Transverse colon (tissue), 4 donors: Measurements from ENCODE around the gene EPHA8. TPM values are rescaled to one million over a fixed set of nuclear protein-coding genes. Genes with fewer than 3 reads are reported as not detected.

Experiments used
- DNase-seq: peaks from one replicate; pipeline ENCODE4 v3.0.0-alpha.2; 2019
- H3K27ac ChIP-seq, 4 donors: fragments of 200-600 bp; sonication (generic); 2 replicates each; pipeline ENCODE4 v1.5.1; 2016 to 2018; ENCODE audit warnings: inconsistent platforms in 4 of 4
- H3K27me3 ChIP-seq: fragments of 200-600 bp; sonication (generic); 2 replicates; pipeline ENCODE4 v1.5.1; 2017; ENCODE audit warnings: inconsistent platforms
- H3K36me3 ChIP-seq, 4 donors: fragments of 200-600 bp; sonication (generic); 2 replicates each; pipeline ENCODE4 v1.5.1; 2017 to 2019; ENCODE audit warnings: inconsistent platforms in 4 of 4
- H3K4me1 ChIP-seq, 4 donors: fragments of 200-600 bp; sonication (generic); 2 replicates each; pipeline ENCODE4 v1.5.1; 2017 to 2020; ENCODE audit warnings: inconsistent platforms in 4 of 4
- H3K4me3 ChIP-seq, 4 donors: fragments of 200-600 bp; sonication (generic); 1 replicate in 1 of 4; 2 replicates in 3 of 4; pipeline versions ENCODE4 v1.5.1 to v1.6.1; 2017 to 2019; ENCODE audit warnings: inconsistent platforms in 4 of 4
- H3K9me3 ChIP-seq, 2 donors: fragments of 200-600 bp; sonication (generic); 2 replicates each; pipeline ENCODE4 v1.5.1; 2017 to 2019; ENCODE audit warnings: inconsistent platforms in 2 of 2
- CTCF ChIP-seq, 5 experiments: fragments of 200-600 bp in 3 of 5; fragments of 450-650 bp in 2 of 5; sonication (generic) in 3 of 5; IDR thresholded peaks; 1 replicate in 2 of 5; 2 replicates in 3 of 5; pipeline ENCODE4 v1.5.1; 2016 to 2017; ENCODE audit warnings: antibody characterized with exemption in 5 of 5, inconsistent platforms in 3 of 5, mild to moderate bottlenecking in 2 of 5, moderate library complexity in 1 of 5
- EP300 ChIP-seq: sonication (generic); formaldehyde crosslinking; IDR thresholded peaks from one replicate; pipeline ENCODE4 v1.6.1; 2017; ENCODE audit warnings: antibody characterized with exemption, low read depth
- POLR2A ChIP-seq: fragments of 450-650 bp; IDR thresholded peaks from one replicate; pipeline ENCODE4 v1.6.1; 2016; ENCODE audit warnings: antibody characterized with exemption, mild to moderate bottlenecking, moderate library complexity
- POLR2AphosphoS5 ChIP-seq, 3 donors: sonication (generic); formaldehyde crosslinking; IDR thresholded peaks; one replicate each; pipeline ENCODE4 v1.6.1; 2016; ENCODE audit warnings: antibody characterized with exemption in 3 of 3
- WGBS, 2 donors: methylation state at CpG; one replicate each; pipeline ENCODE4 v1.1.5; 2018; ENCODE audit warnings: low coverage in 1 of 2; 5-methylcytosine and 5-hydroxymethylcytosine counted together
- in situ Hi-C, 4 donors: fragments of 200-750 bp; cut with MboI; loops; one replicate each; pipeline versions ENCODE4 v1.15.0 to v1.15.1; 2017; ENCODE audit warnings: low sequenced_read_pairs in 3 of 4, low pct_ligation_motif_present in 1 of 4, low pct_unique_long_range_greater_than_20kb in 1 of 4
- intact Hi-C: fragments of 100-400 bp; cut with DNase I; formaldehyde crosslinking; loops from one replicate; pipeline ENCODE4 v1.15.1; 2023; ENCODE audit warnings: low total_unique reads
- total RNA-seq, 4 donors: library from RNA; depleted of rRNA; stranded (reverse); fragments of >200 nt; gene quantifications; one replicate each; pipeline ENCODE4 v1.1.0, GENCODE V29; 2016

The EPHA8 gene
- total RNA-seq, 4 donors from 2014 or later, result not detected

GRCh38 chr1:22534951-22535350 lies 28.3 kb upstream of the EPHA8 start:
- Histone ChIP-seq H3K4me1 (peaks cover 0 to 14% (median 8%) of the 10 kb centered on the region in 4 donors), H3K9me3 (no peaks in the 10 kb centered on the region), H3K36me3 (no peaks in the 10 kb centered on the region), H3K27ac (no peak overlapping the region), H3K4me3 (no peak overlapping the region), H3K27me3 (no peaks in the 10 kb centered on the region)
- intact Hi-C loops (no loop called here), in situ Hi-C loops (no loop called here)
- no peak for TF ChIP-seq CTCF (IDR thresholded peaks at IDR 0.05)
- no peak for TF ChIP-seq POLR2AphosphoS5 (IDR thresholded peaks at IDR 0.05)
- TF ChIP-seq POLR2A, result no peak
- TF ChIP-seq EP300, result no peak
- WGBS, 2 donors, result 93 to 96% methylated on average over 3 to 4 of the region's 4 CpGs
- no peak for DNase-seq

- intact Hi-C loops (no loop called here), in situ Hi-C loops (no loop called here)
- Histone ChIP-seq H3K4me3 (no peak overlapping the region), H3K27ac (no peak overlapping the region), H3K27me3 (no peaks in the 10 kb centered on the region), H3K4me1 (peaks cover 0 to 9% (median 6%) of the 10 kb centered on the region in 4 donors), H3K9me3 (no peaks in the 10 kb centered on the region), H3K36me3 (no peaks in the 10 kb centered on the region)
- 80 to 94% methylated on average over 1 to 6 of the region's 6 CpGs for WGBS, 2 donors
- no peak for DNase-seq
- TF ChIP-seq POLR2AphosphoS5 (IDR thresholded peaks at IDR 0.05), result no peak
- TF ChIP-seq CTCF (IDR thresholded peaks at IDR 0.05), result no peak
These were observed 27.9 kb upstream of the EPHA8 start for GRCh38 chr1:22535399-22535798.

- in situ Hi-C loops (no loop called here), intact Hi-C loops (no loop called here)
- Histone ChIP-seq H3K4me1 (peaks cover 0 to 3% (median 0%) of the 10 kb centered on the region in 4 donors), H3K27ac (no peak overlapping the region), H3K9me3 (no peaks in the 10 kb centered on the region), H3K4me3 (no peak overlapping the region), H3K27me3 (no peaks in the 10 kb centered on the region), H3K36me3 (no peaks in the 10 kb centered on the region)
- no peak for DNase-seq
- TF ChIP-seq CTCF (IDR thresholded peaks at IDR 0.05) (no peak), EP300 (no peak), POLR2AphosphoS5 (IDR thresholded peaks at IDR 0.05) (no peak), POLR2A (no peak)
- 60 to 83% methylated on average over 1 to 7 of the region's 7 CpGs for WGBS, 2 donors
These were observed 26.8 kb upstream of the EPHA8 start for GRCh38 chr1:22536506-22536905.

- TF ChIP-seq POLR2AphosphoS5 (IDR thresholded peaks at IDR 0.05), result no peak
- no peak for TF ChIP-seq CTCF (IDR thresholded peaks at IDR 0.05)
- no peak for TF ChIP-seq POLR2A
- no peak for TF ChIP-seq EP300
- Histone ChIP-seq H3K36me3 (no peaks in the 10 kb centered on the region), H3K27me3 (no peaks in the 10 kb centered on the region), H3K27ac (no peak overlapping the region), H3K9me3 (no peaks in the 10 kb centered on the region), H3K4me3 (no peak overlapping the region), H3K4me1 (no peaks in the 10 kb centered on the region)
- in situ Hi-C loops (no loop called here), intact Hi-C loops (no loop called here)
- no peak for DNase-seq
- WGBS, 2 donors, result 60 to 87% methylated on average over 1 to 13 of the region's 13 CpGs
These were observed 25.7 kb upstream of the EPHA8 start for GRCh38 chr1:22537441-22538139.
